Ascending aorta (tissue), 2 donors: ENCODE results near the gene TRIB2. TPM values are rescaled to one million over a fixed set of nuclear protein-coding genes. Genes with fewer than 3 reads are reported as not detected.

Experiments used
- DNase-seq, 2 donors: peaks; one replicate each; pipeline ENCODE4 v3.0.0-alpha.2; 2019; ENCODE audit warnings: low spot score in 2 of 2
- H3K27ac ChIP-seq, 2 donors: fragments of 200-600 bp; sonication (generic); one replicate each; pipeline ENCODE4 v1.5.1; 2016 to 2017; ENCODE audit warnings: mild to moderate bottlenecking in 1 of 2
- H3K27me3 ChIP-seq: fragments of 200-600 bp; sonication (generic); one replicate; pipeline ENCODE4 v1.5.1; 2017
- H3K36me3 ChIP-seq, 2 donors: fragments of 200-600 bp; sonication (generic); one replicate each; pipeline ENCODE4 v1.5.1; 2016
- H3K4me1 ChIP-seq, 2 donors: fragments of 200-600 bp; sonication (generic); one replicate each; pipeline ENCODE4 v1.5.1; 2016 to 2017; ENCODE audit warnings: mild to moderate bottlenecking in 1 of 2
- H3K4me3 ChIP-seq, 2 donors: fragments of 200-600 bp; sonication (generic); one replicate each; pipeline ENCODE4 v1.5.1; 2016 to 2017; ENCODE audit warnings: mild to moderate bottlenecking in 1 of 2
- H3K9me3 ChIP-seq, 2 donors: fragments of 200-600 bp; sonication (generic); one replicate each; pipeline ENCODE4 v1.5.1; 2016
- intact Hi-C: fragments of 100-400 bp; cut with DNase I; formaldehyde crosslinking; loops from one replicate; pipeline ENCODE4 v1.15.1; 2023
- total RNA-seq: library from RNA; depleted of rRNA; stranded (reverse); fragments of >200 nt; gene quantifications from one replicate; pipeline ENCODE4 v1.1.0, GENCODE V29; 2016
- TF ChIP-seq, protein P1 (sequence below), 3 experiments: fragments of 200-600 bp in 2 of 3; fragments of 450-650 bp in 1 of 3; sonication (generic) in 2 of 3; IDR thresholded peaks; one replicate each; pipeline ENCODE4 v1.5.1; 2016 to 2019; ENCODE audit warnings: antibody characterized with exemption in 3 of 3, mild to moderate bottlenecking in 1 of 3, moderate library complexity in 1 of 3

TRIB2 gene
- total RNA-seq, 1 donor from 2014 or later, result 55.6 TPM

DNA sequence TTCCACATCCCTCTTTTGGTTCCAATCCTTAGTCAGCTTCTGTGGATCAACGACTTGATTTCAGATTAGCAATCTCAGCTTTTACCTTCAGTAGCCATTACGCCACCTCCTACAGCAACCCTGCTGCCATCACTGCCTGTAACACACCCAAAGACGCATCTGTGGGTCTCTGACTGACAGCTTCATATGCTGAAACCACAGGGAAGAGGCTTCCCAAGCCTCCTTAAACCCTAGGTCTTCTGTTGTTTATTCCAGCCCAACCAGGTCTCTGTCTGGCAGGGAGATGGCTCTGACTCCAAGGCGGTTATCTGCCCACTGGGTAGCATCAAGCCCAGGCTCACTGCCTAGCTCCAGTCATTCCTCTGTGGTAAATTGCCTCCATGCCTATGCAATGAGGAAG is 28.6 kb upstream of the TRIB2 start:
- DNase-seq, result no peak
- no peak overlapping the region for H3K4me3 ChIP-seq
- no peaks in the 10 kb centered on the region for H3K36me3 ChIP-seq
- H3K27ac ChIP-seq, result no peak overlapping the region
- H3K4me1 ChIP-seq, result peaks cover 4 to 7% of the 10 kb centered on the region in 2 donors
- no peaks in the 10 kb centered on the region for H3K27me3 ChIP-seq
- no peaks in the 10 kb centered on the region for H3K9me3 ChIP-seq
- TF ChIP-seq, protein P1, sequence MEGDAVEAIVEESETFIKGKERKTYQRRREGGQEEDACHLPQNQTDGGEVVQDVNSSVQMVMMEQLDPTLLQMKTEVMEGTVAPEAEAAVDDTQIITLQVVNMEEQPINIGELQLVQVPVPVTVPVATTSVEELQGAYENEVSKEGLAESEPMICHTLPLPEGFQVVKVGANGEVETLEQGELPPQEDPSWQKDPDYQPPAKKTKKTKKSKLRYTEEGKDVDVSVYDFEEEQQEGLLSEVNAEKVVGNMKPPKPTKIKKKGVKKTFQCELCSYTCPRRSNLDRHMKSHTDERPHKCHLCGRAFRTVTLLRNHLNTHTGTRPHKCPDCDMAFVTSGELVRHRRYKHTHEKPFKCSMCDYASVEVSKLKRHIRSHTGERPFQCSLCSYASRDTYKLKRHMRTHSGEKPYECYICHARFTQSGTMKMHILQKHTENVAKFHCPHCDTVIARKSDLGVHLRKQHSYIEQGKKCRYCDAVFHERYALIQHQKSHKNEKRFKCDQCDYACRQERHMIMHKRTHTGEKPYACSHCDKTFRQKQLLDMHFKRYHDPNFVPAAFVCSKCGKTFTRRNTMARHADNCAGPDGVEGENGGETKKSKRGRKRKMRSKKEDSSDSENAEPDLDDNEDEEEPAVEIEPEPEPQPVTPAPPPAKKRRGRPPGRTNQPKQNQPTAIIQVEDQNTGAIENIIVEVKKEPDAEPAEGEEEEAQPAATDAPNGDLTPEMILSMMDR (IDR thresholded peaks at IDR 0.05), result no peak
- intact Hi-C loops, result no loop called here

GRCh38 chr2:12688893-12689292 is 27.8 kb upstream of the TRIB2 start:
- Histone ChIP-seq H3K9me3 (no peaks in the 10 kb centered on the region), H3K27ac (no peak overlapping the region), H3K4me1 (peaks cover 3 to 4% of the 10 kb centered on the region in 2 donors), H3K4me3 (no peak overlapping the region), H3K27me3 (no peaks in the 10 kb centered on the region), H3K36me3 (no peaks in the 10 kb centered on the region)
- TF ChIP-seq, protein P1 (IDR thresholded peaks at IDR 0.05), result no peak
- intact Hi-C loops, result no loop called here
- DNase-seq, result no peak

DNA sequence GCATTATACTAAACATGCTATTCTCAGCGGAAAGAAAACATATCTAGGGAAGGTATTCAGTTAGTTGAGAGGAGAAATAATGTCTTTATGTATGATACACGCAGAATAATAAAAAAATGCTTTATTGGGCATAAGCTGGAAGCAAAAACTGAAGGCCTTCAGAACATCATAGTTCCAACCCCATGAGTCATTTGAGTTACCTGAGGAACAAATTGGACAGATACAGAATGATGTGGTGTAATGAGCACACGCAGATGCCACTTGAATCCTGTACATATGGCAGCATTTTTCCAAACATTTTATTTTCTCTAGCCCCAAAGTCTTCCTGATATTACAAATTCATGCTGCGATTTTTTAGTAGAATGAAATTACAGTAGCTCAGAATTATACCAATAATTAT is 23.2 kb upstream of the TRIB2 start:
- intact Hi-C loops, result no loop called here
- no peaks in the 10 kb centered on the region for H3K36me3 ChIP-seq
- H3K9me3 ChIP-seq, result no peaks in the 10 kb centered on the region
- TF ChIP-seq, protein P1 (IDR thresholded peaks at IDR 0.05), result no peak
- H3K27me3 ChIP-seq, result no peaks in the 10 kb centered on the region
- H3K4me3 ChIP-seq, result no peak overlapping the region
- DNase-seq, result no peak
- no peak overlapping the region for H3K27ac ChIP-seq
- H3K4me1 ChIP-seq, result no peaks in the 10 kb centered on the region

GRCh38 chr2:12694990-12695774 is 21.6 kb upstream of the TRIB2 start:
- no peaks in the 10 kb centered on the region for H3K27me3 ChIP-seq
- TF ChIP-seq, protein P1 (IDR thresholded peaks at IDR 0.05), result no peak
- intact Hi-C loops, result no loop called here

DNA sequence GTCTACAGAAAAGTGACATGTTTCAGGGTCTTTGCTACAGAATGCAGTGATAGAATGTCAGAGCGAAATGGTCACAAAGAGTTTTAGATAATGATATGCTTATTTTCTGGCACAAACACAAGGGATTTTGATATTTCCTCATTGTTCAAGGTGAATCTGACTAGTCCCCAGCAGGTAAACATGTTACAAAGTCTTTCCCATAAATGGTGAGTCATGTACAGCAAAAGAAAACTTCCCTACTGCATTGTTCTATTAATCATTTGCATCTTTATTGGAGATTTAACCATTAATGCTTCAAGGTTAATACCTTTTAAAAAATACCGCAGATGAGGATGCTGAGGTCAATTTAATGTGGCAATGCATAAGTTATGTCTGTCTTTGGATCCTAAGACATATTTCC is 19.1 kb upstream of the TRIB2 start:
- Histone ChIP-seq H3K36me3 (no peaks in the 10 kb centered on the region), H3K4me3 (no peak overlapping the region), H3K27ac (no peak overlapping the region), H3K27me3 (no peaks in the 10 kb centered on the region), H3K4me1 (peaks cover 0 to 7% of the 10 kb centered on the region in 2 donors), H3K9me3 (no peaks in the 10 kb centered on the region)
- TF ChIP-seq, protein P1 (IDR thresholded peaks at IDR 0.05), result no peak
- no peak for DNase-seq
- intact Hi-C loops, result no loop called here

More at GRCh38 chr2:12694990-12695774, 21.6 kb upstream of the TRIB2 start:
- no peak for DNase-seq
- Histone ChIP-seq H3K27ac (no peak overlapping the region), H3K36me3 (no peaks in the 10 kb centered on the region), H3K9me3 (no peaks in the 10 kb centered on the region), H3K4me1 (no peaks in the 10 kb centered on the region), H3K4me3 (no peak overlapping the region)
